Immature natural killer cell (primary cell): ENCODE results near the gene CLEC16A. TPM values are rescaled to one million over a fixed set of nuclear protein-coding genes. Genes with fewer than 3 reads are reported as not detected.

ENCODE experiments used
- DNase-seq, 3 donors: peaks; one replicate each; pipeline ENCODE4 v3.0.0; 2022; ENCODE audit warnings: mixed read lengths in 1 of 3
- H3K27ac Mint-ChIP-seq, 6 donors: one replicate each; pipeline ENCODE4 v1.8.0; 2020; ENCODE audit warnings: mixed read lengths in 6 of 6, mild to moderate bottlenecking in 5 of 6, inconsistent platforms in 4 of 6, moderate library complexity in 3 of 6
- H3K27me3 Mint-ChIP-seq, 3 donors: one replicate each; pipeline ENCODE4 v1.8.0; 2020 to 2021; ENCODE audit warnings: low read depth in 3 of 3, mild to moderate bottlenecking in 3 of 3, mixed read lengths in 3 of 3, moderate library complexity in 3 of 3, inconsistent platforms in 1 of 3
- H3K36me3 Mint-ChIP-seq, 3 donors: one replicate each; pipeline ENCODE4 v1.8.0; 2020; ENCODE audit warnings: mixed read lengths in 3 of 3, inconsistent platforms in 2 of 3, mild to moderate bottlenecking in 2 of 3
- H3K4me1 Mint-ChIP-seq, 2 donors: one replicate each; pipeline ENCODE4 v1.8.0; 2020; ENCODE audit warnings: inconsistent platforms in 2 of 2, mild to moderate bottlenecking in 2 of 2, mixed read lengths in 2 of 2, moderate library complexity in 1 of 2
- H3K4me3 Mint-ChIP-seq, 5 donors: one replicate each; pipeline ENCODE4 v1.8.0; 2020; ENCODE audit warnings: mild to moderate bottlenecking in 5 of 5, mixed read lengths in 5 of 5, inconsistent platforms in 3 of 5, moderate library complexity in 3 of 5
- H3K9me3 Mint-ChIP-seq, 6 donors: one replicate each; pipeline ENCODE4 v1.8.0; 2020; ENCODE audit warnings: mild to moderate bottlenecking in 6 of 6, mixed read lengths in 6 of 6, inconsistent platforms in 4 of 6, moderate library complexity in 3 of 6
- polyA plus RNA-seq, 3 donors: library from polyadenylated mRNA; unstranded; fragments of 300-500 nt; fragmentation: Illumina TruSeq; gene quantifications; one replicate each; pipeline ENCODE4 v1.2.3, GENCODE V29; 2021

The CLEC16A gene
- polyA plus RNA-seq, 3 donors from 2014 or later = 5.6 to 19.9 (median 5.6) TPM

DNA sequence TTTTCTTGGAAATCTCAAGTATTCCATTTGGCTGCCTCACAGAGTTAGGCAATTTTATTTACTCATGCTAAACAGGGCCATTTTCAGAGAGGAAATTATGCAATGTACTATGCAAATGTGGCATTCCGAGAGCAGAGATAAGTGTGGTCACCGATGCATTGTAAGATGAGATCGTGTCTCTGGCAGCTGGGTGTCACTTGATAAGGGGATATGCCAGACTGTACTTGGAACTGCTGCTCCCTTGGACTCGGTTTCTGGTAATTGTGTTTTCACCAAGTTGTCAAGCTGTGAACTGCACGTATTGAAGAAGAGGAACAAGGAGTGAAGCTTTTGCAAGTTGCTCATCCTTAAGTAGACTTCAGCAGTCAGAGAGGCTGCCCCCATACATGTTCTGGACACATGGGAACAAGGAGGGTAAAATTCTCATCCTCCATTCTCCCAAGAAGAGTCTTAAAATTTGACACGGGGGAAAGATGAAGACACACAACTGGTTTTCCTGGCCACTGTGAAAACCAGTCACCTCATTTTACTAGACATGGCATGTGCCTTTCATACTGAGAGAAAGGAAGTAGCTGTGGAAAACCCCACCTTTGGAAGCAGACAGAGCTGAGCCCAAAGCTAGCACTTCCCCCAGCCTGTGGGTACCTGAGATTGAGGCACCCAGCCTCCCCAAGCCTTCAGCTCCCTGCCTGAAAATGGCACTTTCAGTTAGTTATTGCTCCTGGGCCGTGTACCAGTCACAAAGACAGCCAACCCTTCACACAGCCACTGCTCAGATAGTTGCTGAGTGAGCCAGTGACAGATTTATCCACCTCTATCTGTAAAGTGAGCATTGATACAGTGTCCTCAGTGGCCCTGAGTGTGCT is 160.9 kb downstream of the CLEC16A start:
- no peak for DNase-seq
- Mint-ChIP-seq H3K9me3 (no peaks in the 10 kb centered on the region), H3K36me3 (peaks cover 0 to 4% (median 4%) of the 10 kb centered on the region in 3 donors), H3K27ac (peak overlapping the region; percentile 16 to 68 (median 66)), H3K27me3 (no peaks in the 10 kb centered on the region), H3K4me1 (peaks cover 21 to 30% of the 10 kb centered on the region in 2 donors), H3K4me3 (peak overlapping the region in 4 of 5 donors; percentile 29 to 61 (median 53))

DNA sequence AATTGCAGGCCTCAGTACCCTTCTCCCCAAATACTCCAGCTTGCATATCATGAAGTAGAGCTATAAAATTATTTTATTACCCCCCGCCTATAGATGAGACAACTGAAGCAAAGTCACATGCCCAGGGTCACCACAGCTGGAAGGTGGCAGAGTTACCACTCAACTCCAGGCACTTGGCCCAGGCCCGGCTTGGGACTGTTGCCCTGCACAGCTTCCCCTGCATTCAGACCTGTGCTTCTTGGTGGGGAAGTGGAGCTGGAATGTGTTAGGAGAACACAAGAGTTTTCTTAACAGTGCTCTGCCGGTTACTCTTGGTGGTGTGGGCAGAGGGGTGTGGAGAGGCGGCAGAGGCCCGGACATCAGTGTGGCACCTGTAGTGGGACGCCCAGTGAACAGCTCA is 162.4 kb downstream of the CLEC16A start:
- Mint-ChIP-seq H3K4me1 (peaks cover 21 to 27% of the 10 kb centered on the region in 2 donors), H3K27me3 (no peaks in the 10 kb centered on the region), H3K9me3 (no peaks in the 10 kb centered on the region), H3K27ac (peak overlapping the region in 1 of 6 donors; percentile 17), H3K36me3 (peaks cover 0 to 14% (median 12%) of the 10 kb centered on the region in 3 donors), H3K4me3 (no peak overlapping the region)
- DNase-seq = no peak

DNA sequence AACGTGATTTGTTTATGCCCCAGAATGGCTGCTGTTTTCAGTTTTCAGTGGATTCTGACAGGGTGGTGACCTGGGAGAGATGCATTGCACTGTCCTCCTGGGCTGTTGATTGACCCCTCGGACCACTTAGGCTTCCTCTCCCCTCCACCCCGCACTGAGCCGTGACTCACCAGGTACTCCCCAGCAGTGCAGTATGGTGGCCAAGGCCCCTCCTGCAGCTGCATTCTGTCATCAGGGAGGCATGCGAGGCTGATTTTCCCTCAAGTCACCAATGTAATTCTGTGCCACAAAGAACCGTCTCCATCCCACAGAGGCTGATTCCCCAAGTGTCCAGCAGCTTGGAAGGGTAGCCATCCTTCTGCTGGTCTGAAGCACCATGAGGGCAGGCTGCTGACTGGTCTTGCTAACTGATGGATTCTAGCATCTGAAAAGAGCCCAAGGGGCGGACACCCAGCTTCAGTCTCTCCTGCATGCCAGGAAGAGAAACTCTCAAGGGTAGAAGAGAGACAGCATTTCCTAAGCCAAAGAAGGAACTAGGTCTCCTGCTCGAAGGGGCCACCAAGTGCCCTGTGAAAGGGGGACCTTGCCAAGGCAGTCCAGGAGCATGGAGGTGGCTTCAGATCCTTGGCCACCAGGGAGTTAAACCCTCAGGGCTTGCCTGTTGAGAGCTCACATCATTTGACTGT is 163.6 kb downstream of the CLEC16A start:
- Mint-ChIP-seq H3K4me1 (peaks cover 21 to 33% of the 10 kb centered on the region in 2 donors), H3K9me3 (no peaks in the 10 kb centered on the region), H3K27me3 (no peaks in the 10 kb centered on the region), H3K27ac (no peak overlapping the region), H3K4me3 (no peak overlapping the region), H3K36me3 (peaks cover 0 to 18% (median 12%) of the 10 kb centered on the region in 3 donors)
- DNase-seq = no peak

DNA sequence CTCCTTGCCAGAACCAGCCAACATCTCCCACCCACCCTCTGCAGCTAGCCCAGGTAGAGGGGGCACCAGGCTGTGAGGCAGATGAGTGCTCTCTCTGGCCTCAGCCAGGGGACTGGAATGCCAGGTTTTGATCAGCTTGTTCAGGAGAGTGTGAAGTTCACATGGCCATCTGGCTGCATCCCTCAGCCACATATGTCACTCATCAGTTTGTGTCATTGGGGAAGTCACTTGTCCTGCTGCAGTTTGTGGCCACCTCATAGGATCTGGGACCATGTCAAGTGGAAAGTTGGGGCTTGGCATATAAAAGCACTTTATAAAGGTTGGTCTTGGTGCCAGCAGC is 164.1 kb downstream of the CLEC16A start:
- no peak overlapping the region for H3K27ac Mint-ChIP-seq
- H3K4me3 Mint-ChIP-seq = no peak overlapping the region
- no peak for DNase-seq
- H3K9me3 Mint-ChIP-seq = no peaks in the 10 kb centered on the region
- peaks cover 0 to 18% (median 11%) of the 10 kb centered on the region in 3 donors for H3K36me3 Mint-ChIP-seq
- H3K27me3 Mint-ChIP-seq = no peaks in the 10 kb centered on the region
- H3K4me1 Mint-ChIP-seq = peaks cover 23 to 35% of the 10 kb centered on the region in 2 donors

DNA sequence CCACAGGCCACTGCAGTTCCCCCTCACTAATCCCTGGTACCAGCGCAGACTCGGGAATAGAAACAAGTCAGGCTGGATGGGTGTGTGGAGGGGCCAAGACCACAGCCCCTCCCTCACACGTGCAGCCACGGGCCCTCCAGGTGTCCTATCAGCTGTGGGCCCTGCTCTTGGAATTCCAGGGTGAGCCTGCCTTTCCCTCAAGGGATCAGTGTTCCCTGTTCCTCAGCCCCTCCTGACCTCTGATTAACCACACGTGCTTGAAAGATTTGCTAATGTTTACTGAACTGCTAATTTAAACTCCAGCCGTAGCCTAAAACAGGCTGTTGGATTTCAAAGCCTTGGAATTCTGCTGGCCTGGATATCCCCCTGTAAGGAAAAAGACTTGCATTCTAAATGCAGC is 165.2 kb downstream of the CLEC16A start:
- no peak for DNase-seq
- Mint-ChIP-seq H3K27ac (no peak overlapping the region), H3K27me3 (no peaks in the 10 kb centered on the region), H3K4me3 (no peak overlapping the region), H3K9me3 (no peaks in the 10 kb centered on the region), H3K36me3 (peaks cover 0 to 18% (median 11%) of the 10 kb centered on the region in 3 donors), H3K4me1 (peaks cover 26 to 37% of the 10 kb centered on the region in 2 donors)

DNA sequence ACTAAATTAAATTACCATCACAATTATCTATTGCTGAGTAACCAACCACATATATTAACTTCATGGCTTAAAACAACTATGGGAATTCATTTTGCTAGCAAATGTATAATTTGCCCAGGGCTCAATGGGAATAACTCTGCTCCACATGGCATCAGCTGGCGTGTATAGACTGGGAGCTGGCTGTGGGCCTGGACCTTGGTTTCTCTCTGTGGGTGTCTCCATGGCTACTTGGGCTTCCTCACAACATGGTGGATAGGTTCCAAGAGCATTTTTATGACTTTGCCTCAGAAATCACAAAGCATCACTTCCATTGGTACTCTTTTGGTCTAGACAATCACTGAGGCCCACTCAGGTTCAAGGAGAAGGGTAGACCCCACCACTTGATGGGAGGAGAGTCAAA is 166.8 kb downstream of the CLEC16A start:
- Mint-ChIP-seq H3K27me3 (no peaks in the 10 kb centered on the region), H3K9me3 (no peaks in the 10 kb centered on the region), H3K36me3 (peaks cover 0 to 18% (median 11%) of the 10 kb centered on the region in 3 donors), H3K4me1 (peaks cover 21 to 32% of the 10 kb centered on the region in 2 donors), H3K4me3 (no peak overlapping the region), H3K27ac (no peak overlapping the region)
- no peak for DNase-seq

DNA sequence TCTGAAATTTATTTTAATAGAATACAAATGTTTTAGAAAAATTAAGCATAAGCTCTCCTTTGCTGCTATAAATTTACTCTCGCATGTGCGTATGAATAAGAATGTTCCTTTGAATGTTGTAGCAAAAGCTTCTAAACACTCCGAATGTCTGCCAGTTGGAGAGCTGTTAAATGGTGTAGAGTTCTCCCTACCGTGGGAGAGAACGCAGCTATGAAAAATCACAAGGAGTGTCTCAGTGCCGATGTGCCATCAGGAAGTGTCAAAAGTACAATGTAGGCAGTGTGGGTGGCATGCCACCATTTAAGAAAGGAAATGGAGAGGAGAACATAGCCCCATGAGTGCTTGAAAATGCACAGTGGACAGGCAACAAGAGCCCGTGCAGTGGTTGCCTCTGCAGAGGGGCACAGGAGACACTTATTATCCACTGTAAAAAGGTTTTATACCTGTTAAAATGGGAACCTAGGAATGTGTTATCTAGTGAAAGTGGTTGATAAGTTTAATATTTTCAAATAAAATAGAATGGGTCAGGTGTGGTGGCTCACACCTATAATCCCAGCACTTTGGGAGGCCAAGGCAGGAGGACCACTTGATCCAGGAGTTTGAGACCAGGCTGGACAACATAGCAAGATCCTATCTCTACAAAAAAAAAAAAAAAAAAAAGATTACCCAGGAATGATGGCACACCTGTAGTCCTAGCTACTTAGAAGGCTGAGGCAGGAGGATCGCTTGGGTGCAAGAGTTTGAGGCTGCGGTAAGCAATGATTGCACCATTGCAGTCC is 167.7 kb downstream of the CLEC16A start:
- H3K27me3 Mint-ChIP-seq = no peaks in the 10 kb centered on the region
- peaks cover 0 to 18% (median 11%) of the 10 kb centered on the region in 3 donors for H3K36me3 Mint-ChIP-seq
- no peak overlapping the region for H3K4me3 Mint-ChIP-seq
- DNase-seq = no peak
- H3K4me1 Mint-ChIP-seq = peaks cover 30 to 38% of the 10 kb centered on the region in 2 donors
- no peak overlapping the region for H3K27ac Mint-ChIP-seq
- no peaks in the 10 kb centered on the region for H3K9me3 Mint-ChIP-seq

DNA sequence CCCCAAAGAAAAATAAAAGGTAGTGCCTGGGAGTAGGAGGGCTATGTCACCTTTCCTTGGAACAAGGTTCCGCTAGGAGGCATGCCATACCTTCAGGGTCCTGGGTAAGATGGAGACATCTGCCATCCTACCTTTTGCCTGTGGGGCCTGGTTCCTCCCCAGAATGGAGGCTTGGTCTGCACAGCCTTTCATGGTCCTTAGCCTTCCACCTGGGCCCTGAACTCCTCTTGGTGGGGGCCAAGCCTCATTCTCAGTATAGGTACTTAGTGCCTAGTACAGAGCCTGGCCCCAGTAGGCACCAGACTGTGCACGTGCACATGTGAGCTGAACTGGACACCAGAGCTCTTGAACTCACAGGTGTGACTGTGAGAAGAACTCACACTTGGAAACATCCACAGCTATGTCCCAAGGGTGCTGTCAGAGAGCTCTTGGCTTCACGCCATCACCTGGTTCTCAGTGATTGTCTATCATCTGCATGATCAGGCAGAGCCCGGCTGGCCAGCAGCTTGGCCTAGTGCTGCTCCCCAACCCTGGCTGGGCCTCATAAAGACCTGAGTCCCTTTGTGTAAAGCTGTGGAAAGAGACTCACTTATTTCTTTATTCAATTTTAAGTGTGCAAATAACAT is 168.5 kb downstream of the CLEC16A start:
- DNase-seq = no peak
- peaks cover 37 to 46% of the 10 kb centered on the region in 2 donors for H3K4me1 Mint-ChIP-seq
- H3K4me3 Mint-ChIP-seq = no peak overlapping the region
- peaks cover 0 to 18% (median 11%) of the 10 kb centered on the region in 3 donors for H3K36me3 Mint-ChIP-seq
- no peaks in the 10 kb centered on the region for H3K27me3 Mint-ChIP-seq
- H3K27ac Mint-ChIP-seq = peak overlapping the region in 1 of 6 donors; percentile 50
- no peaks in the 10 kb centered on the region for H3K9me3 Mint-ChIP-seq

DNA sequence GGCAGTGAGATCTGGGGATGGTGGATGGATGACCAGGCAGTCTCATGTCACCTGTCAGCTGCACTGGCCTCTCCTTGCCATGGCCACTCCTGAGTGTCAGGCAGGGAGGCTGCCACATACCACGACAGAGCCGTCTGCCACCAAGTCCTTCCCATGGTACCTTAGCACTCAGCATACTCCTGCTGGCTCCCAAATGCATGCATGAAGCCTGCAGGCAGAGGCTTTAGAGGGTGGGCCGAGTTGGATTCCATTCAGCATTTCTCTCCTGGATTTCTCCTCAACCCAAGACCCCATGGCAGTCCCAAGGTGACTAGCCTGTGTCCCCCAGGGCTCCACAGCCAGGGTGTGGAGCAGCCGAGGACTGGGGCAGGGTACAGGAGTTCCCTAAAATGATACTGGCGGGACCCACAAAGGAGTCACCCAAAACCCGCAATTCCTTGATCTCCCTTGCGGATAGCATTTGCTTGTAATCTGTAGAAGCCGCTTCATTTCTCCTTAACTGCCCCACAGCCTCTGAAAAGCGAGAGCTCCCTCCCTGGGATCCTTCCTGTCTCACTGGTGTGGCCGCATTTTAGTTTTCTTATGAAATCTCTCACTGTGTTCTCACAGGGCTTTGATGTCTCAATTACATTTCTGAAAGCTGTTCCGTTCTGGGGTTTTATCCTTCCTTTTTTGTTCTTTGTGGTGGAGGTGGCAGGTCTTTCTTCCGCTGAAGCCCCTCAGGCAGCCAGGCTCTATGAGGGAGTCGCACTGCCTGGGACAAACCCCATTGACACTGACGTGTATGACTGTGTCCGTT is 170.2 kb downstream of the CLEC16A start:
- Mint-ChIP-seq H3K9me3 (no peaks in the 10 kb centered on the region), H3K36me3 (peaks cover 0 to 16% (median 11%) of the 10 kb centered on the region in 3 donors), H3K27ac (peak overlapping the region; percentile 70 to 82 (median 78)), H3K27me3 (no peaks in the 10 kb centered on the region), H3K4me1 (peaks cover 47 to 57% of the 10 kb centered on the region in 2 donors), H3K4me3 (peak overlapping the region; percentile 52 to 79 (median 76))
- DNase-seq = peak; percentile 43 to 50 (median 43)

DNA sequence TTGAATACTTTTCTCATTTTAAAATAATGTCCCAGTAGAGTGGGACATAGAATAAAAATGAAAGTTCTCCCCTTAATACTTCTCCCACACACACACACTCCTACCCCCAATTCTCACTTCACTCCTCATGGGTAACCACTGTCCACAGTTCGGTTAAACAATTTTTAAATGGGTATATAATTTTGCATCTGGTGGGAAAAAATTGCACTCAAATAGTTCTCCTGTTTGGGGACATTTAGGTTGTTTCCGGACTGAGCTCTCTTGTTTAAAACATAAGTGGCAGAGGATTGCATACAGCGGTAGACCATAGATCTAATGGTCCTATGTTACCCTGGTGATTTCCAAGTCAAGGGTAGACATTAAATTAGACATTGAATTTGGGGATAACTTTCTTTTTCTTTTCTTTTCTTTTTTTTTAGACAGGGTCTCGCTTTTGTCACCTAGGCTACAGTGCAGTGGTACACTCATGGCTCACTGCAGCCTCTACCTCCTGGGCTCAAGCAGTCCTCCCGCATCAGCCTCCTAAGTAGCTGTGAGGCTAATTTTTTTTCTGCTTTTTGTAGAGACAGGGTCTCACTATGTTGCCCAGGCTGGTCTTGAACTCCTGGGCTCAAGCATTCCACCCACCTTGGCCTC is 173.3 kb downstream of the CLEC16A start:
- Mint-ChIP-seq H3K36me3 (peaks cover 16 to 23% (median 20%) of the 10 kb centered on the region in 3 donors), H3K27ac (peak overlapping the region in 5 of 6 donors; percentile 4 to 75 (median 33)), H3K27me3 (peaks cover 0 to 7% (median 0%) of the 10 kb centered on the region in 3 donors), H3K4me1 (peaks cover 47 to 54% of the 10 kb centered on the region in 2 donors), H3K4me3 (peak overlapping the region; percentile 2 to 60 (median 39)), H3K9me3 (no peaks in the 10 kb centered on the region)
- no peak for DNase-seq

DNA sequence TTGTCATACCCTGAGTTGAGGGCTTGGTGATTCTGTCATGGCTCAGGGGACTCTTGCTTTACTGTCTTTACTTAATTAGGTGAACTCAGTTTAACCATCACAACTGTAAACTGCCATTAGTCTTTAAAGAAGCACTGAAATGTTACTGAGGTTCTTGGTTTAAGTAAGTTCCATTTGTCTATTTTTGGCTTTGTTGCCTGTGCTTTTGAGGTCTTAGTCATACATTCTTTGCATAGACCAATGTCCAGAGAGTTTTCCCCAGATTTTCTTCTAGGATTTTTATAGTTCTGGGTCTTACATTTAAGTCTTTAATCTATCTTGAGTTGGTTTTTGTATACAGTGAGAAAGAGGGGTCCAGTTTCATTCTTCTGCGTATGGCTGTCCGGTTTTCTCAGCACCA is 174.1 kb downstream of the CLEC16A start:
- H3K36me3 Mint-ChIP-seq = peaks cover 19 to 29% (median 22%) of the 10 kb centered on the region in 3 donors
- H3K27ac Mint-ChIP-seq = peak overlapping the region in 1 of 6 donors; percentile 62
- peaks cover 45 to 49% of the 10 kb centered on the region in 2 donors for H3K4me1 Mint-ChIP-seq
- H3K27me3 Mint-ChIP-seq = peaks cover 0 to 7% (median 0%) of the 10 kb centered on the region in 3 donors
- DNase-seq = no peak
- peak overlapping the region in 1 of 5 donors; percentile 32 for H3K4me3 Mint-ChIP-seq
- no peaks in the 10 kb centered on the region for H3K9me3 Mint-ChIP-seq

DNA sequence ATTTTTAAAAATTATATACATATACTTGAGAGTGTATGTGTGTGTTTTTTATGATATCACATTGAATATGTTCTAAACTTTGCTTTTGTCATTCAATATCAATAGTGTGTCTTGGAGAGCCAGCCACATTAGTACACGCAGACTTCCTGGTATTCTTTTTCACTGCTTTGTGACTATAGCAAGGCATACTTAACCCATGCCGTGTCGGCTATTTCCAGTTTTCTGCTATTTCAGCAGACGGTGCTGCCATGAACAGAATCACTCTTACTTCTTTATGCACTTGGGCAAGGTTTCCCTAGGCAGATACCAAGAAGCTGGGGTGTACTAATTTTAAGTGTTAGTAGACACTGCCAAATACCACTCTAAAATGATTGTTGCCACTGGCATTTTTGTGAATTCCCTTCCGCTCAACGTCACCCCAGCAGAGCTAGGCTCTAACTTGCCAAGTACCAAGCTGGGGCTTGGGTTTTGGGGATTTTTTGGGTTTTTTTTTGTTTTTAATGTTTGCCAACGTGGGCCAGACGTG is 176.8 kb downstream of the CLEC16A start:
- Mint-ChIP-seq H3K27ac (no peak overlapping the region), H3K36me3 (peaks cover 24 to 40% (median 31%) of the 10 kb centered on the region in 3 donors), H3K27me3 (peaks cover 0 to 7% (median 2%) of the 10 kb centered on the region in 3 donors), H3K4me1 (peaks cover 26 to 28% of the 10 kb centered on the region in 2 donors), H3K4me3 (no peak overlapping the region), H3K9me3 (no peaks in the 10 kb centered on the region)
- DNase-seq = no peak
